LNCAP (cell line): ENCODE results near the gene MAB21L3.

Source experiments
- CTCF ChIP-seq: fragments of 450-650 bp; IDR thresholded peaks from 2 replicates; pipeline ENCODE4 v1.5.1; 2017; ENCODE audit warnings: mild to moderate bottlenecking

MAB21L3 gene

GRCh38 chr1:116076831-116077230 is 34.4 kb upstream of the MAB21L3 start:
- no peak for TF ChIP-seq CTCF

- no peak for TF ChIP-seq CTCF
Measured at GRCh38 chr1:116078699-116079223, 32.4 kb upstream of the MAB21L3 start.

GRCh38 chr1:116087628-116088027 is 23.6 kb upstream of the MAB21L3 start:
- no peak for TF ChIP-seq CTCF

- no peak for TF ChIP-seq CTCF
Measured at GRCh38 chr1:116089870-116090269, 21.3 kb upstream of the MAB21L3 start.

- TF ChIP-seq CTCF: no peak
Measured at GRCh38 chr1:116091083-116091482, 20.1 kb upstream of the MAB21L3 start.

- TF ChIP-seq CTCF: no peak
Measured at GRCh38 chr1:116092752-116093489, 18.3 kb upstream of the MAB21L3 start.

- TF ChIP-seq CTCF: no peak
Measured at GRCh38 chr1:116095027-116095426, 16.2 kb upstream of the MAB21L3 start.
